ENCODE measurements around the gene HS6ST1.

DNA sequence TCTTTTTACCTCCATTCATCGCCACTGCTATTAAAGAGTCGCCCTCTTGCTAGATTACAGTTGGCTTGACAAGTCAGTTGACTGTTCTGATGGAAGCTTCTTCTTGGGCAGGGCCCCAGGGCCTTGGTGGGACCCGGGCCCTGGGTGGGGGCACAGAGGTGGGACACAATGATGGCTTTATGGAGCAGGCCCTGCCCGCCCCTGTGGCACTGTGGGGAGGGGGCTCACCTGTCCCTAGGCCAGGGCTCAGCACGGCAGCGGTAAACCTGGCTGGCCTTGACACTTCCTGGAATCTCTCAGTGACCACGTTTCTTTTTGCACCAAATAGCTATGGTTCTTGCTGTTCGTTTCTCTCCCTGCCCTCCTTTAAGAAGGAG is 4.9 kb upstream of the HS6ST1 start:
- TF ChIP-seq, protein P1, sequence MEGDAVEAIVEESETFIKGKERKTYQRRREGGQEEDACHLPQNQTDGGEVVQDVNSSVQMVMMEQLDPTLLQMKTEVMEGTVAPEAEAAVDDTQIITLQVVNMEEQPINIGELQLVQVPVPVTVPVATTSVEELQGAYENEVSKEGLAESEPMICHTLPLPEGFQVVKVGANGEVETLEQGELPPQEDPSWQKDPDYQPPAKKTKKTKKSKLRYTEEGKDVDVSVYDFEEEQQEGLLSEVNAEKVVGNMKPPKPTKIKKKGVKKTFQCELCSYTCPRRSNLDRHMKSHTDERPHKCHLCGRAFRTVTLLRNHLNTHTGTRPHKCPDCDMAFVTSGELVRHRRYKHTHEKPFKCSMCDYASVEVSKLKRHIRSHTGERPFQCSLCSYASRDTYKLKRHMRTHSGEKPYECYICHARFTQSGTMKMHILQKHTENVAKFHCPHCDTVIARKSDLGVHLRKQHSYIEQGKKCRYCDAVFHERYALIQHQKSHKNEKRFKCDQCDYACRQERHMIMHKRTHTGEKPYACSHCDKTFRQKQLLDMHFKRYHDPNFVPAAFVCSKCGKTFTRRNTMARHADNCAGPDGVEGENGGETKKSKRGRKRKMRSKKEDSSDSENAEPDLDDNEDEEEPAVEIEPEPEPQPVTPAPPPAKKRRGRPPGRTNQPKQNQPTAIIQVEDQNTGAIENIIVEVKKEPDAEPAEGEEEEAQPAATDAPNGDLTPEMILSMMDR (IDR thresholded peaks at IDR 0.05; ENCODE audit: extremely low read depth in 1 of 2, insufficient read depth in 1 of 2, low read depth in 1 of 2, low read length in 2 of 2): no peak
- TF ChIP-seq MYC (IDR thresholded peaks at IDR 0.05; ENCODE audit: low read depth, low read length): no peak
- TF ChIP-seq EZH2 (IDR thresholded peaks at IDR 0.05; ENCODE audit: borderline replicate concordance, low read depth, low read length, severe bottlenecking): no peak
